CD1c-positive myeloid dendritic cell (primary cell): Measurements from ENCODE around the gene NKD2.
A peak's percentile ranks its signal among the peaks of the same experiment; 100 is the strongest.

Experiments
- DNase-seq: peaks from one replicate; pipeline ENCODE4 v3.0.0-alpha.2; 2016; ENCODE audit errors: extremely low spot score

The NKD2 gene

DNA sequence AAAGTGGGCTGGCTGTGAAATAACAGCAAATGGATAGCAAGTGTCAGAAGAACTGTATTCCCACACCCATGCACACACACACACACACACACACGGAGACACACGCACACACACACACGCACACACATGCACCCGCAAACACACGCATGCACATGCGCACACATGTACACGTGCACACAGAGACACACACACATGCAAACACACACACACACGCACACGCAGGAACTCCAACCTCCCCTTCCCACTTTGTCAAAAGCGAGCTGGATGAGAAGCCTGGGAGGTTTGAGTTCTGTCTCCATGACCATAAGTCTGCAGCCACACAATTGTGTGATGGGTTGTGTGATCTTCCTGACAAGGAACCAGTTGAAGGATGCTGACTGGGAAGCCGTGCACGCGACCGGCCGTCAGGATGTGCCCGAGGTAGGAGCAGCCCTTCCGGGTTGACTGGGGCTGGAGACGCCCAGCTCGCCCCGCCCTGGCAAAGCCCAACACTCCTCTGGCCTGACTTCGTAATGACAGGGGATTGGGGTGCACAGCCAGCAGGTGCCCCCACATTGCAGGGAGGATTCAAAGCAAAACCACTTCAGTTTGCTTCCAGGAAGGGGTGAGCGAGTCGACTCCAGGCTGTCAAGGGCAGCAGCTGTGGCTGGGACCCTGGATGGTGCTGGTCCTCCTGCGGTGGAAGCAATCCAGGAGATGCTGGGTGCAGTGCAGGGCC lies 29.3 kb upstream of the NKD2 start:
- DNase-seq: no peak

DNA sequence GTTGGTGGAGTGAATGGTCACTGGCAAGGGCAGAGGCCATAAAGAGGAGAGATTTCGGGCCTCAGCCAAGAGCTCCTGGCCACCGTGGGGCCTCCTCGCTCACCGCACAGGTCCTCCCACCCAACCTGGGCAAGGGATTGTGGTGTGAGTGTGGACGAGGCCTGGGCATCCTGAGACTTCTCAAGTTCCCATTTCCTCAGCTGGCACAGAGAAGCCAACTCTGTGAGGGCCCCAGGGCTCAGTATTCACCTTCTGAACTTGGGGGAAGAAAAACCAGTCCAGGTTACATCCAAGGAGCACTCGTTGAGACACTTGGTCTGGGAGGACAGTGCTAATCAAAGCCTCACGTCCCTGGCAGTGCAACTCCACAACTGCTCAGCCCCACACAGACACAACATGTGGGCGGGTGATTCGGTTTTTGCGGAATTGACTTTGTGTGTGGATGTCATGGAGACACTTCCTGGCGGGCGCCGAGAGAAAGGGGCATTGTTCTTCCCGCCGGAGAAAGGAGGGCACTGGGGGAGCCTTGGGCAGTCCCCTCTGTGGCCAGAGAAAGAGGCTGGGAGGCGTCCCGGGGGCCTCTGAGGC lies 28.5 kb upstream of the NKD2 start:
- no peak for DNase-seq

DNA sequence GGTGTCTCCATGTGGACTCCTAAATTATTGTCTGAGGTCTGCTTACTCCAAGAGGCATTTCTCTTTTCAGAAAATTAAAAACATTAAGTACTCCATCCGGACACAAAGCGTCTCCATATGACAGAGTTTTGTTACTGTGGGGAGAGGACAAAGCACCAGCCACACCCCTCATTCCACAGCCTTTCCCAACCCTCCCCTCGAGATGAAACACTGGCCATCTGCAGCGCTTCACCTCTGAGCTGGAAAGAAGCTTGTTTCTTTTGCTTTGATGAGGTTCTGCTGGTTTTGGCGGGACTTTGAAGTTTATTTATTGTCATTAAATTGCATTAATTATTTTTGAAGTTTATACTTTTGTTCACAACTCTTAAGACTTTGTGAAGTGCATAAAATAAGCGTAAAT lies 27.6 kb upstream of the NKD2 start:
- no peak for DNase-seq

DNA sequence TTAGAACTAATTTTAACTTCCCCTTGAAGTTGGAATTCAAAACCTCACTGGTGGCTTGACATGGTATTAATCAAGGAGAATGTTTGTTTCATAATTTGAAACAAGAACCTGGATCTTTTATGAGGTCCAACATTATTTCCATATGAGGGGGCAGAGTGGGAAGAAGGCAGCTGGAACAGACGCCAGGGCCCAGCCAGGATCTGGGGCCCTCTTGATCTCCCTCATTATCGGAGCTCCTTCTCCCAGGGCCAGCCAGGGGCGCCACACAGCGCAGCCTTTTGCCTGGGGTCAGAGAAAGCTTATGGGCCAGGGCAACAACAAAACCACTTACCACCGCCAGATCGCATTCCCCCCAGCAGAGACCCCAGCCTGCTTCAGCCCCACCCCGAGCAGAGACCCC lies 27.1 kb upstream of the NKD2 start:
- DNase-seq: no peak

GRCh38 chr5:982377-983237 lies 26.0 kb upstream of the NKD2 start:
- DNase-seq: no peak

DNA sequence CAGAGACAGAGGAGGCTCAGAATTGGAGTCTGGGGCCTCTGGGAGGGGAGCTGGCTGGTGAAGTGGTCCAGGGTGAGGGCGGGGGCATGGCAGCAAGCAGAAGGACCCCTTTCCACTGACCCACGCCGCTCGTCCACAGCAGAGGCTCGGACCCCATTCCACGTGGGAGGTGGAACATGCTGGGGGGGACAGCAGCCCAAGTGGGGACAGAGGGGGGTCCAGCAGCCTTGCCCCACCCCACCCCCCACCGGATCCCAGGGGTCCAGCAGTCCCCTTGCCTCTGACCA lies 25.4 kb upstream of the NKD2 start:
- no peak for DNase-seq

GRCh38 chr5:983568-983967 lies 25.0 kb upstream of the NKD2 start:
- no peak for DNase-seq

DNA sequence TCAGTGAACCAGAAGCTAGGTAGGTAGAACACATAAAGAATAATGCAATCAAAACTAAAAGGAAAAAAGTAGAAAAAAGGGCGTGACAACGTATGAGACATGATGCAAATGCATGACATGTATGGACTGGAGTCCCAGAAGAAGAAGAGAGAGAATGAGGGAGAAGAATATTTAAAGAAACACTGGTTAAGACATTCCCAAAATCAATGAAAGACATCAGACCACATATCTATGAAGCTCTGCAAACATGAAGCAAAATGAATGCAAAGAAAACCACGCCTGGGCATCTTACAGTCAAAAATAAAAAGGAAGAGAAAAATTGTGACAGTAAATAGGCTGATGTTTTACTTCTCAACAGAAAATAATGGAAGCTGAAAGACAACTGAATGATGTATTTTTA lies 23.8 kb upstream of the NKD2 start:
- no peak for DNase-seq

- no peak for DNase-seq
Observed at GRCh38 chr5:987761-988160, 20.8 kb upstream of the NKD2 start.

DNA sequence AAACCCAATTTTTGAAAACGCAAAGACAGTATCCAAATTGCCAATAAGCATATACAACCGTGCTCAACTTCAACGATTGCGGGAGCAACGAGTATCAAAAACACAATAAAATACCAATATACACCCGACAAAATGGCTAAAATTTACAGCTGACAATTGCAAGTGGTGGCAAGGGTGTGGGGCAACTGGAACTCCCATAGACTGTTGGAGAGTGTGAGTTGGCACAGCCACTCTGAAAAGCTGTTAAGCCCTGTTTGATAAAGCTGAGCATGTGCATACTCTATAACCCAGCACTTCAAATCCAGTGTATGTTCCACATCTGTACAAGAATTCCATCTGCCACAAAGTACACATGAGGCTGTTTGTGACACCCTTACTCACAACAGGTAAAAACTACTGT lies 20.3 kb upstream of the NKD2 start:
- no peak for DNase-seq

DNA sequence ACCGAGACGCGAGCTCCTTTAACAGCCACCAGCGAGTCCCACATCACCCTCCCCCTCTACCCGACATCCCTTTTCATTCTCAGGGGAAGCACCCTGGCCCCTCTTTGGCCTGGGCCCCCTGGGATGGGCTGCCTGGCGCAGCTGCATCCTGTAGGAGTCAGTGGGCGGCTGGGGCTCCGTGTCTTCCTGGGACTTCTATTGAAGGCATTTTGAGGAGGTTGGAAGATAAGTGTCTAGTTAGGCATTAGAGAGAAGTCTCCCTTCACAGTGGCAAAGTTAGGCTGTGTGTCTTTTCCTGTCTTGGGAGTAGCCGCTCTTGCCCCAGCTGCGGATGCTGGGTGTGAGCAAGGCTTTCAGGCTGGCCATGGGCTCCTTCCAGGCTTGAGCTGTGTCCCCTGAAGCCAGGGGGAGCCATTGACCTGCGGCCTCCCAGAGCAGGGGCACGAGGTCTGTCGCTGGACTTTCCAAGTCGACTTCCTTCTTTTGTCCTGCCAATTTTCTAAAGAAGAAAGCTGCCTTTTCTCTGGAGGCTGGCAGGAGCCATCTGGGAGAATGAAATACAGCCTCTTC lies 18.6 kb upstream of the NKD2 start:
- DNase-seq: peak; percentile 81

GRCh38 chr5:991472-992267 lies 16.9 kb upstream of the NKD2 start:
- DNase-seq: no peak

- no peak for DNase-seq
Observed at GRCh38 chr5:994272-994607, 14.4 kb upstream of the NKD2 start.

DNA sequence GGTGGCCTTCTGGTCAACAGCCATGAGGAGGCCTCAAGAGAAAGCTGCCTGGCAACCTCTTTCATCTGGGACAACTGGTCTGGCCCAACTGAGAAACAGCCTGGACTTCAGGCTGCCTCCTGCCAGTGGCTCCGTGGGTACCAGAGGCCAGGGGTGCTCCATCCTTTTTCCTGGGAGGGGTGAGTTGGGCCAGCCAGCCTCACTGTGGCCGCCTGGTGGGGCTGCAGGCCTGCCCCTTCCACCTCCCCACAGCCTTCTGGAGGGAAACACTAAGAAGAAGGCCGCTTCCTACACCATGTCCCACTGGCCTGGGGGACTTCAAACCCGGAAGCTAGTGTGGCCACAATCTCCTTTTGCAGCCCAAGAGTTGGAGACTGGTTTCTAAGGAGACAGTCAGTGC lies 13.8 kb upstream of the NKD2 start:
- DNase-seq: no peak

DNA sequence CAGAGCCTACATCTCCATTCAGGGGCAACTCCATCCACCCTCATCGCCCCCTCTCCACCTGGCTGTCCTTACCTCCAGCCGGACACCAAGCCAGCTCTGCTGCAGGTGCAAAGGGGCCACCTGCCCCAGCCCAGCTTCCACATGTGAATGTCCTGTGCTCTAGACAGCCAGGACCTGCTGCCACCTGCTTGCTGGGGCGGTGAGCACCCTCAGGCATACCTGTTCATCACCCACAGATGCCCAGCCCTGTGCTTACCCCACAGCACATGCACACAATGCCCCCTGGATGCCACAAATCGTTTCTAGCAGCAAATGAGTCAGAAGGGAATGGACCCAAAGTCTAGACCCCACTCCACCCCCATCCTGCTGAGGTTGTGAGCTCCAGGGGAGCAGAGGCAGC lies 13.3 kb upstream of the NKD2 start:
- DNase-seq: no peak

DNA sequence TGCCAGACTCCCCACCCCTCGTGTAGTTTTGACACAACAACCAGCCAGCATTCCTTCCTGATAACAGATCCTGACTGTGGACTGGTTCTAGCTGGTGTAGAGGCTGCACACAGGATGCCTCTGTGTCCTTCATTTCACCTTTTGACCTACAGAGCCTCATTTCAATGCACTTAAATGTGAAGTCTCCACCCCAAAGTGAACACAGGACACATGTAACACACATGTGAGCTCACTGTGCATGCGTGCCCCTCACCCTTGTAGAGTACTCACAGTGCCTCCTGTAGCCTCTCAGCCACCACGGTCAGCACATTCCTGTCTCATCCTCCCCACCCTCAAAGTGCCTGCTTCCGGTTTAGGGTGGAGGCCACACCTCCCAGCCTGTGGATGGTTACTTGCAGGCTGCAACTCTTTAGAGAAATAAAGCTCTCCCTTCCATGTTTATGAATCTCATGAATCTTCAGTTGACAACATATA lies 11.6 kb upstream of the NKD2 start:
- DNase-seq: peak; percentile 16

DNA sequence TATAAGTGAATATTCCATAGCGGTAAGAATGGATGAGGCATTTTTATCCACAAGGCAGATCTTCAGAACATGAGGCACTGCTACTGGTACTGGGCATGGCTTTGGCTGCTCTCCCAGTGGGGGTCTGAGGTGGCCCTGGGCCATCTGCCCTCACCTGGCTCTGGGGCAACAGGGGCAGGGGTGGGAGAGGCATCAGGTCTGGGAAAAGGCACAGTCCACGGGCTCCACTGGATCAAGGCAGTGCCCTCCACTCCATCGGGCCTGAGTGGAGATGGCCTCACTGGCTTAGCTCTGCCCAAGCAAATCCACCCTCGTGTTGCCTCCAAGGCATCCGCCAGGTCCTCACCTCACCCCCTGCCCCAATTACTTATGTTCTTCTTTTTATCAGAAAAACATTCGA lies 10.9 kb upstream of the NKD2 start:
- no peak for DNase-seq

- no peak for DNase-seq
Observed at GRCh38 chr5:998246-999031, 10.2 kb upstream of the NKD2 start.

GRCh38 chr5:999032-999501 lies 9.5 kb upstream of the NKD2 start:
- no peak for DNase-seq

- no peak for DNase-seq
Observed at GRCh38 chr5:999724-1000123, 8.9 kb upstream of the NKD2 start.

GRCh38 chr5:1000329-1000728 lies 8.3 kb upstream of the NKD2 start:
- DNase-seq: no peak
